Measurements from ENCODE around the gene C4B. TPM values are rescaled to one million over a fixed set of nuclear protein-coding genes. Genes with fewer than 3 reads are reported as not detected.
"Not testable (repeated sequence)": the region's sequence is repeated elsewhere in the genome, so short reads cannot be mapped to it uniquely, and the experiment has no call there.

Gene C4B
- total and polyA plus RNA-seq, 2 donors (not counting 3 experiments of a cell fraction or from before 2014, with no cell fraction given), result 4.4 to 6.3 TPM

- Histone ChIP-seq H3K9ac (replicated peaks; ENCODE audit: extremely low read depth, insufficient read depth, low read length) (no peak overlapping the region), H3K9me3 (replicated peaks; ENCODE audit: control insufficient read depth, insufficient read depth, low read length) (no peaks in the 10 kb centered on the region), H3K4me3 (replicated peaks in 1 of 3; ENCODE audit: insufficient read depth in 1 of 3, low read depth in 1 of 3, low read length in 3 of 3) (no peak overlapping the region), H3K27me3 (ENCODE audit: control insufficient read depth in 2 of 2, insufficient read depth in 2 of 2, low read length in 2 of 2) (no peaks in the 10 kb centered on the region), H2AFZ (ENCODE audit: low read depth, low read length) (no peak overlapping the region), H3K4me1 (ENCODE audit: control insufficient read depth, extremely low read depth, insufficient read depth, low read length) (no peaks in the 10 kb centered on the region), H3K4me2 (ENCODE audit: insufficient read depth, low read length) (no peak overlapping the region), H3K79me2 (ENCODE audit: control insufficient read depth, insufficient read depth, low read length) (no peaks in the 10 kb centered on the region), H3K27ac (ENCODE audit: insufficient read depth, low read depth, low read length) (no peak overlapping the region), H3K9me1 (replicated peaks; ENCODE audit: control insufficient read depth, extremely low read depth, insufficient read depth, low read length) (no peaks in the 10 kb centered on the region), H4K20me1 (replicated peaks; ENCODE audit: control insufficient read depth, extremely low read depth, insufficient read depth, low read length) (no peaks in the 10 kb centered on the region), H3K36me3 (ENCODE audit: control insufficient read depth in 2 of 2, extremely low read depth in 1 of 2, insufficient read depth in 2 of 2, low read length in 2 of 2) (no peaks in the 10 kb centered on the region)
- DNase-seq (ENCODE audit: low read depth, low spot score), result no peak
- CTCF ChIA-PET, result interaction anchor here (3.0 kb wide), 1 partner anchor 18 kb away, joined by 10 read pairs; no protein-coding TSS in a partner anchor
- BruUV-seq (replicated peaks), result no TSS peak
- TF ChIP-seq EZH2 (IDR thresholded peaks at IDR 0.05; ENCODE audit: borderline replicate concordance, low read depth, low read length, severe bottlenecking), result no peak
- TF ChIP-seq GATA2 (IDR thresholded peaks at IDR 0.05; ENCODE audit: insufficient read depth, insufficient read length, low read depth, low read length), result no peak
- no peak for TF ChIP-seq JUN (IDR thresholded peaks at IDR 0.05; ENCODE audit: borderline replicate concordance, insufficient read depth, insufficient read length, low read depth)
- TF ChIP-seq, protein P1, sequence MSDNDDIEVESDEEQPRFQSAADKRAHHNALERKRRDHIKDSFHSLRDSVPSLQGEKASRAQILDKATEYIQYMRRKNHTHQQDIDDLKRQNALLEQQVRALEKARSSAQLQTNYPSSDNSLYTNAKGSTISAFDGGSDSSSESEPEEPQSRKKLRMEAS (IDR thresholded peaks at IDR 0.05; ENCODE audit: insufficient read depth, insufficient read length), result no peak
- TF ChIP-seq FOS (IDR thresholded peaks at IDR 0.05; ENCODE audit: borderline replicate concordance, insufficient read depth, low read length), result no peak
- TF ChIP-seq MYC (IDR thresholded peaks at IDR 0.05; ENCODE audit: low read depth, low read length), result no peak
- no peak for TF ChIP-seq CTCF (IDR thresholded peaks at IDR 0.05; ENCODE audit: extremely low read depth in 1 of 2, insufficient read depth in 1 of 2, low read depth in 1 of 2, low read length in 2 of 2)
- TF ChIP-seq POLR2AphosphoS5 (IDR thresholded peaks at IDR 0.05; ENCODE audit: insufficient read depth, low read depth, low read length), result no peak
- no peak for TF ChIP-seq POLR2A (IDR thresholded peaks at IDR 0.05; ENCODE audit: low read depth, low read length)
- intact Hi-C loops (cut with micrococcal nuclease) (no loop called here), dilution Hi-C loops (cut with MboI; ENCODE audit: extremely low pct_ligation_motif_present, low sequenced_read_pairs) (no loop called here)
- POLR2A ChIA-PET, result no interaction called here
- FAIRE-seq, result no peak
Measured at GRCh38 chr6:32064706-32065105, 50.1 kb downstream of the C4B start.

GRCh38 chr6:32067521-32067920 is 52.9 kb downstream of the C4B start:
- H2AFZ ChIP-seq (ENCODE audit: low read depth, low read length); H3K9me1 ChIP-seq (replicated peaks; ENCODE audit: control insufficient read depth, extremely low read depth, insufficient read depth, low read length); FAIRE-seq; H3K36me3 ChIP-seq (ENCODE audit: control insufficient read depth in 2 of 2, extremely low read depth in 1 of 2, insufficient read depth in 2 of 2, low read length in 2 of 2); BruUV-seq (replicated peaks); H4K20me1 ChIP-seq (replicated peaks; ENCODE audit: control insufficient read depth, extremely low read depth, insufficient read depth, low read length); H3K4me2 ChIP-seq (ENCODE audit: insufficient read depth, low read length); DNase-seq (ENCODE audit: low read depth, low spot score); H3K27ac ChIP-seq (ENCODE audit: insufficient read depth, low read depth, low read length); H3K9me3 ChIP-seq (replicated peaks; ENCODE audit: control insufficient read depth, insufficient read depth, low read length); intact Hi-C loops (cut with micrococcal nuclease); H3K4me3 ChIP-seq (replicated peaks in 1 of 3; ENCODE audit: insufficient read depth in 1 of 3, low read depth in 1 of 3, low read length in 3 of 3); POLR2A ChIA-PET; H3K27me3 ChIP-seq (ENCODE audit: control insufficient read depth in 2 of 2, insufficient read depth in 2 of 2, low read length in 2 of 2); H3K9ac ChIP-seq (replicated peaks; ENCODE audit: extremely low read depth, insufficient read depth, low read length); H3K4me1 ChIP-seq (ENCODE audit: control insufficient read depth, extremely low read depth, insufficient read depth, low read length); dilution Hi-C loops (cut with MboI; ENCODE audit: extremely low pct_ligation_motif_present, low sequenced_read_pairs); CTCF ChIA-PET; H3K79me2 ChIP-seq (ENCODE audit: control insufficient read depth, insufficient read depth, low read length): not testable (repeated sequence)

DNA sequence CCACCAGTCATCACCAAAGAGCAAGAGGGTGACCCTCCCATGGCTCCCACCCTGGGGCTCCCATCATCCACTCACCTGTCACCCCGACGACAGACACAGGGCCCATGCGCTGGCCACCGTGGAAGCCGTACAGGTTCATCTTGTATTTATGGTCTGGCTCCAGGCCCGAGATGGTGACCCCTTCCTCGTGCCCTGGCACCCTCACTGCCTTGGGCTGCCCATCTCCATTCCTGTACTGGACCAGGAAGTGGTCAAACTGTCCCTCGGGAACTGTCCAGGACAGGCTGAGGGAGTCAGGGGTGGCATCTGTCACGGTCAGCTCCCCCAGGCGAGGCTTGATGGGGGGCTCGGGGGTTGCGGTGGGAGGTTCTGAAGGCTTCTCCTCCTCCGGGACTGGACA is 53.7 kb downstream of the C4B start:
- DNase-seq (ENCODE audit: low read depth, low spot score); H4K20me1 ChIP-seq (replicated peaks; ENCODE audit: control insufficient read depth, extremely low read depth, insufficient read depth, low read length); H3K4me2 ChIP-seq (ENCODE audit: insufficient read depth, low read length); intact Hi-C loops (cut with micrococcal nuclease); H3K9me3 ChIP-seq (replicated peaks; ENCODE audit: control insufficient read depth, insufficient read depth, low read length); H3K9me1 ChIP-seq (replicated peaks; ENCODE audit: control insufficient read depth, extremely low read depth, insufficient read depth, low read length); H3K27ac ChIP-seq (ENCODE audit: insufficient read depth, low read depth, low read length); POLR2A ChIA-PET; CTCF ChIA-PET; FAIRE-seq; H3K36me3 ChIP-seq (ENCODE audit: control insufficient read depth in 2 of 2, extremely low read depth in 1 of 2, insufficient read depth in 2 of 2, low read length in 2 of 2); H2AFZ ChIP-seq (ENCODE audit: low read depth, low read length); H3K9ac ChIP-seq (replicated peaks; ENCODE audit: extremely low read depth, insufficient read depth, low read length); BruUV-seq (replicated peaks); H3K79me2 ChIP-seq (ENCODE audit: control insufficient read depth, insufficient read depth, low read length); dilution Hi-C loops (cut with MboI; ENCODE audit: extremely low pct_ligation_motif_present, low sequenced_read_pairs); H3K4me3 ChIP-seq (replicated peaks in 1 of 3; ENCODE audit: insufficient read depth in 1 of 3, low read depth in 1 of 3, low read length in 3 of 3); H3K27me3 ChIP-seq (ENCODE audit: control insufficient read depth in 2 of 2, insufficient read depth in 2 of 2, low read length in 2 of 2); H3K4me1 ChIP-seq (ENCODE audit: control insufficient read depth, extremely low read depth, insufficient read depth, low read length): not testable (repeated sequence)
